Measurements from ENCODE around the gene SNAP29. TPM values are rescaled to one million over a fixed set of nuclear protein-coding genes. Genes with fewer than 3 reads are reported as not detected.
A peak's percentile ranks its signal among the peaks of the same experiment; 100 is the strongest.

The SNAP29 gene
- total RNA-seq, 6 experiments from 2014 or later = 17.6 to 27.0 (median 22.4) TPM

- no peaks in the 10 kb centered on the region for H3K36me3 ChIP-seq
- H3K4me1 ChIP-seq = peaks cover 0 to 47% (median 16%) of the 10 kb centered on the region in 4 donors
- WGBS (ENCODE audit: insufficient coverage, low coverage, low lambda C conversion rate, missing lambda C conversion rate) = 46% methylated on average over 4 of the region's 4 CpGs
- intact Hi-C loops (cut with DNase I) = no loop called here
- no peak for DNase-seq
- no peak overlapping the region for H3K4me3 ChIP-seq
- no peaks in the 10 kb centered on the region for H3K27me3 ChIP-seq
- no peak overlapping the region for H3K27ac ChIP-seq
- ATAC-seq = no peak
- no peaks in the 10 kb centered on the region for H3K9me3 ChIP-seq
- TF ChIP-seq POLR2A (IDR thresholded peaks at IDR 0.05) (no peak), CTCF (IDR thresholded peaks at IDR 0.05) (no peak)
These were observed 4.6 kb downstream of the SNAP29 start for GRCh38 chr22:20863366-20863765.

GRCh38 chr22:20864186-20864908, 5.5 kb downstream of the SNAP29 start:
- ATAC-seq = no peak
- H3K4me1 ChIP-seq = peaks cover 0 to 54% (median 16%) of the 10 kb centered on the region in 4 donors
- H3K4me3 ChIP-seq = no peak overlapping the region
- intact Hi-C loops (cut with DNase I) = no loop called here
- DNase-seq = no peak
- H3K9me3 ChIP-seq = no peaks in the 10 kb centered on the region
- H3K27me3 ChIP-seq = no peaks in the 10 kb centered on the region
- WGBS (ENCODE audit: insufficient coverage, low coverage, low lambda C conversion rate, missing lambda C conversion rate) = 63% methylated on average over 9 of the region's 12 CpGs
- TF ChIP-seq POLR2A (IDR thresholded peaks at IDR 0.05) (no peak), CTCF (IDR thresholded peaks at IDR 0.05) (no peak)
- no peaks in the 10 kb centered on the region for H3K36me3 ChIP-seq
- H3K27ac ChIP-seq = no peak overlapping the region

- Histone ChIP-seq H3K4me3 (no peak overlapping the region), H3K4me1 (peaks cover 0 to 48% (median 15%) of the 10 kb centered on the region in 4 donors), H3K27me3 (no peaks in the 10 kb centered on the region), H3K9me3 (no peaks in the 10 kb centered on the region), H3K27ac (no peak overlapping the region), H3K36me3 (peaks cover 0 to under 1% (median under 1%) of the 10 kb centered on the region in 4 donors)
- DNase-seq (no peak), ATAC-seq (no peak)
- 100% methylated on average over 1 of the region's 3 CpGs for WGBS (ENCODE audit: insufficient coverage, low coverage, low lambda C conversion rate, missing lambda C conversion rate)
- TF ChIP-seq CTCF (IDR thresholded peaks at IDR 0.05) (no peak), POLR2A (IDR thresholded peaks at IDR 0.05) (no peak)
- intact Hi-C loops (cut with DNase I) = no loop called here
These were observed 6.5 kb downstream of the SNAP29 start for GRCh38 chr22:20865331-20865730.

GRCh38 chr22:20865875-20866445, 7.2 kb downstream of the SNAP29 start:
- H3K4me1 ChIP-seq = peaks cover 0 to 46% (median 14%) of the 10 kb centered on the region in 4 donors
- H3K4me3 ChIP-seq = no peak overlapping the region
- H3K27ac ChIP-seq = peak overlapping the region; percentile 91 to 96 (median 93)
- no peaks in the 10 kb centered on the region for H3K9me3 ChIP-seq
- 73% methylated on average over 2 of the region's 8 CpGs for WGBS (ENCODE audit: insufficient coverage, low coverage, low lambda C conversion rate, missing lambda C conversion rate)
- ATAC-seq = no peak
- intact Hi-C loops (cut with DNase I) = no loop called here
- DNase-seq = no peak
- no peak for TF ChIP-seq POLR2A (IDR thresholded peaks at IDR 0.05)
- TF ChIP-seq CTCF (IDR thresholded peaks at IDR 0.05) = no peak
- H3K27me3 ChIP-seq = no peaks in the 10 kb centered on the region
- H3K36me3 ChIP-seq = peaks cover 0 to 7% (median 4%) of the 10 kb centered on the region in 4 donors
